HCEC 1CT (cell line): ENCODE measurements around the gene STK10.

Experiments used
- DNase-seq: peaks from one replicate; pipeline ENCODE4 v3.0.0-alpha.2; 2017

Gene STK10

DNA sequence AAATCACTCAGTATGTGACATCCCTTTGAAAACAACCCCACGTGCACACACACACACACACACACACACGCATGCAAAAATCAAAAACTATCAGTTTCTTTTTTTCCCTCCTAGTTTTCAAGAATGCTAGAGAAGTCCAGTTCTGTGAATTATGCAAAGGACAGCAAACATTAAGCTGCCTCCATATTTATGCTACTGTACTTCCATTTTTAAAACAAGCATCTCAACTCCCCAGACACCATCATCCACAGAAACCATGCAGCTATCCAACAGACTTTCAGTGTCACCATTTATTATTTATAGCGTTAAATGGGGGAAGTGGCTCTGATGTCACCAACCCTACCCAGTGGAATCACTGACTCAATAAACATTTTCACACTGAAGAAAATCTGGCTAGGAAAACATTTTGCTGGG lies 183.2 kb downstream of the STK10 start:
- DNase-seq: peak; percentile 41

DNA sequence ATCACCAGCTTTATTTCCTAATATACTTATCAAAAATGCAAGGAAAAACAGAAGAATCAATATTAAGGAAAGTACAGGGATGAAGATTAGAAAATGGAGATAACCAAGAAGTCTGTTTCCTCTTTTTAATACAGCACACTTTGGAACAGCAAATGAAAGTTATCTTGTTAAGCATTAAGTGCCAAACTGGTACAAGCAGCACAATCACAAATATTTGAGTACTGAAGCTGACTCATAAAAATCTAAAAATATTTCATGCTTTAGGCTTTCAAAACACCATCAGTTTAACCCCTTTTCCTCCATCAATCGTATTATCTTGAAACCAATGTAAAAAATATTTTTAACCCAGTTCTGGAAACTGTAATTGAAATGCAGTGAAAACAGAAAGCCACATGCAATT lies 184.3 kb downstream of the STK10 start:
- DNase-seq: peak; percentile 47

DNA sequence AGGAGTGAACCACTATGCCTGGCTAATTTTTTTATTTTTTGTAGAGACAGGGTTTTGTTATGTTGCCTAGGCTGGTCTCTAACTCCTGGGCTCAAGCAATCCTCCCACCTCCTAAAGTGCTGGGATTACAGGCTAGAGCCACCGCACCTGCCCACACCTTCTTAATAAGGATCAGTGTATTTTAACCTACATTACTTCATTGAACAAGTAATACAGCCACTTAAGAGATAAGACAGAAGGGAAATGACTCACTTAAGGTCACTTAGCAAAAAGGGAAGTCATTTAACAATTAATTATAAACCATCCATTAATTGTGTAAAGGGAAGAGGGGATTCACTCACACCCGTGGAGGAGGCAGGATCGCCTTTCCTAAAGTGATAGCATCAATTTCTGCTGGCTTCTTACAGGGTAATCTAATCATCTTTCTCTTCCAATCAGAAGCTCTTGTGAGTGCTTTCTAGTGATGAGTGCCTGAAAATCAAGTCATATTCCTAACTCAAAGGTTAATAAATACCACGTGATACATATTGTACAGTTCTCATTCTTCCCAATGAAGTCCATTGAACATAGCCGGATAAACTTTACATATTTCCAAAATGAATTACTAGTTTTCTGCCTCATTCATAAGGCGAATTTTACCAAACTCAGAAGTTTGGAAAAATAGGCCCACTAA lies 185.0 kb downstream of the STK10 start:
- DNase-seq: no peak

DNA sequence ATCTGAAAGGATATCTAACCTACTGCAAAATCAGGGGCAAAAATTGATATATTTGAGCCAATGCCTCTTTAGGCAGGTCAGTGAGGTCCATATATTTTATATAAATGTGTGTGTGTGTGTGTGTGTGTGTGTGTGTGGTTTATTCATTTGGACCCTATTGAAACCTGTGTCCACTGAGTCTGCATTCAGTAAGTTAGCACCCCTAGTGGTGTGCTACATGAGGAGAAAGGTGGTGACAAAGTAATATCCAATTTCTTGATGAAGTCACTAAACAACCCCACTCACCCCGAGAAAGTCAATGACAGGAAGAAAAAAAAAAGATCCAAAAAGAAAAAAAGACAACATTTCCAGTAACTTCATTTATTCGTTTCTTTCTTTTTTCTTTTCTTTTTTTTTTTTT lies 185.7 kb downstream of the STK10 start:
- DNase-seq: peak; percentile 24

DNA sequence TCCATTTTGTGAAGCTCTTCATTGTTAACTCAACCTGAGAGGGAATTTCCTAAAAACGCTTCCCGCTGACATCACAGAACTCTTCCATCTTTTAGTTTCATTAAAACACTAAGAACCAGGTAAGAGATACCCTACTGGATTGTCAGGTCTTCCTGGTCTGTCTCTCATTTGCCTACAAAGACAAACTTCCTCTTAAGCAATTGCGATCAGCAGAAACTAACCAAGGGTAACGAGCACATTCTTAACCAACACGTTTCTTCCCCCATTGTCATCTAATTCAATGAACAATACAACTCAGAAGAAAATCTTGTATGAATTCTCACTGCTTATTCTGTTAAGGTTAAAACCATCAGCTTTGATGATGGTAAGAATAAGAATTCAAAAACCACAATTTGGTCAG lies 188.1 kb downstream of the STK10 start:
- no peak for DNase-seq

DNA sequence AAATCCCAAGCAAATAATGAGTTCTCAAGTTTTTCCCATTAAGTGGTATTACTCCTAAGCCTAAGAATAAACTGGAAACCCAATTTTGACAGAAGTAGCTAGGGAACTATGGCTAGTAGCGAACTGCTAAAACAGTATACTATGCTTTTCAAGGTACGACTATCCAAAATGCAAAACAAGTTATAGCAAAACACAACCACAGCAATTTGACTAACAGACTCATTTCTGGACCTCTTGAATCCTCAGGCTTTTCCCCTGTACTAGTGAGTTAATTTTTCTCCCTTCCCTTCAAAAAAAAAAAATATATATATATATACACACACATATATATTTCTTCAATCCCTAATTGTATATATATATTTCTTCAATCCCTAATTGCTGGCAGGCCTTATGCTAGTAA lies 188.9 kb downstream of the STK10 start:
- DNase-seq: no peak

DNA sequence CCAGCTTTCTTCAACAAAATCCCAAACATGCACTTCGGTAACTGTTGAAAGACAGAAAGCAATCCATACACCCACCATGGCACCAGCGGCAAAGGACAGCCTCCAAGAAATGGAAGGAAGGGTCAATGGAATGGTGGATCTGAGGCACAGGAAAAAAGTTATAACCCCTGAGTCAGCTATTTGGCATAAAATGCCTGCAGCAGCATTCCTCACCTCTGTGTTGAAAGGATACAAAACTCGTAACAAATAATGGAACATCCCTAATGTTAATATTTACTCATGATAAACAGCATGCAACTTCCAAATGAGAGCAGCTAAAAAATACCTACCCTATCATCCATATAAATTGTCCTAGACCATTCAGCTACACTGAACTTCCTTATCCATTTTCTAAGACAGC lies 191.0 kb downstream of the STK10 start:
- no peak for DNase-seq

DNA sequence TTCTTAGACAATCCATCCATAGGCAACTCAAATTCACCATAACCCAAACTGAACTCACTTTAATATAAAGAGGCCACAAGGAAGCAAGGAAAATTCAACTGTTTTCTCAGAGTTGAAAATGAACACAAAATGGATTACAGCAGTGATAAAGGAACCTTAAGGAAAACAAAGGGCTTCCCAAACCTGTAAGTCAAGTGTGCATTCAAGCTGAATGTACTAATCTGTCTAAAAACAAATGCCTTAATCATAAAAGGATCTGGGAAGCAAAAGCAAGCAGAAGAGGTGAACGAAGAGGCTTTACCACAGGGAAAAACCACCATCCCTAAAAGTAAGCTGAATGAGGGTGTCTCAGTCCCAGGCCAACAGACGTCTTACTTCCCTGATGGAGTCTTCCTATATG lies 195.2 kb downstream of the STK10 start:
- no peak for DNase-seq

DNA sequence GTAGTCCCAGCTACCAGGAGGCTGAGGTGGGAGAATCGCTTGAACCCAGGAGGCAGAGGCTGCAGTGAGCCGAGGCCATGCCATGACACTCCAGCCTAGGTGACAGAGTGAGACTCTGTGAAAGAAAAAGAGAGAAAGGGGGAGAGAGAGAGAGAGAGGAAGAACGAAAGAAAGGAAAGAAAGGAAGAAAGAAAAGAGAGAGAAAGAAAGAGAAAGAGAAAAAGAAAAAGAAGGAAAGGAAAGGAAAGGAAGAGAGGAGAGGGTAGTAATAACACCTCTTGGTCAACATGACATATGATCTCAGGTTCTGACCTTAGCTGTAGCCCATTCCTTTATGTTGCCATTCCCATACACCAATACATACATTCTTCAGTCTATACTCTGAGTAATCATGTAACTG lies 195.7 kb downstream of the STK10 start:
- no peak for DNase-seq
